Tibial artery (tissue), 4 donors: ENCODE results near the gene EREG.

Source experiments
- DNase-seq, 2 donors: peaks; one replicate each; pipeline ENCODE4 v3.0.0-alpha.2; 2019
- H3K27ac ChIP-seq, 2 donors: fragments of 200-600 bp; sonication (generic) in 1 of 2; 1 replicate in 1 of 2; 2 replicates in 1 of 2; pipeline ENCODE4 v1.5.1; 2018 to 2019; ENCODE audit warnings: mild to moderate bottlenecking in 1 of 2
- H3K27me3 ChIP-seq, 2 donors: fragments of 200-600 bp; sonication (generic) in 1 of 2; one replicate each; pipeline versions ENCODE4 v1.5.1 to v1.6.0; 2016 to 2019
- H3K36me3 ChIP-seq, 3 donors: fragments of 200-600 bp; sonication (generic) in 2 of 3; one replicate each; pipeline ENCODE4 v1.5.1; 2016 to 2019; ENCODE audit warnings: mild to moderate bottlenecking in 2 of 3
- H3K4me1 ChIP-seq, 4 donors: fragments of 200-600 bp; sonication (generic) in 2 of 4; 1 replicate in 3 of 4; 2 replicates in 1 of 4; pipeline ENCODE4 v1.5.1; 2016 to 2019
- H3K4me3 ChIP-seq, 2 donors: fragments of 200-600 bp; sonication (generic) in 1 of 2; 1 replicate in 1 of 2; 2 replicates in 1 of 2; pipeline ENCODE4 v1.5.1; 2018 to 2019; ENCODE audit warnings: mild to moderate bottlenecking in 2 of 2
- H3K9me3 ChIP-seq, 3 donors: fragments of 200-600 bp; sonication (generic) in 1 of 3; one replicate each; pipeline ENCODE4 v1.5.1; 2016 to 2019
- CTCF ChIP-seq, 2 experiments: fragments of 200-600 bp in 1 of 2; fragments of 450-650 bp in 1 of 2; IDR thresholded peaks; one replicate each; pipeline ENCODE4 v1.5.1; 2017 to 2019; ENCODE audit warnings: antibody characterized with exemption in 2 of 2, mild to moderate bottlenecking in 1 of 2, moderate library complexity in 1 of 2
- intact Hi-C: fragments of 100-400 bp; cut with DNase I; formaldehyde crosslinking; loops from one replicate; pipeline ENCODE4 v1.15.0; 2023; ENCODE audit warnings: low total_unique reads

EREG gene

GRCh38 chr4:74378573-74378972 lies 13.6 kb downstream of the EREG start:
- H3K27me3 ChIP-seq: no peaks in the 10 kb centered on the region
- DNase-seq: no peak
- TF ChIP-seq CTCF (IDR thresholded peaks at IDR 0.05): no peak
- no peak overlapping the region for H3K4me3 ChIP-seq
- no peaks in the 10 kb centered on the region for H3K36me3 ChIP-seq
- H3K4me1 ChIP-seq: no peaks in the 10 kb centered on the region
- H3K9me3 ChIP-seq: no peaks in the 10 kb centered on the region
- intact Hi-C loops: loop anchor here (5.0 to 10.0 kb wide), 2 partner anchors 154 to 296 kb away; no protein-coding TSS in a partner anchor
- H3K27ac ChIP-seq: no peak overlapping the region

GRCh38 chr4:74379912-74380311 lies 15.0 kb downstream of the EREG start:
- no peaks in the 10 kb centered on the region for H3K36me3 ChIP-seq
- intact Hi-C loops: loop anchor here (5.0 to 10.0 kb wide), 2 partner anchors 152 to 295 kb away; no protein-coding TSS in a partner anchor
- H3K27ac ChIP-seq: no peak overlapping the region
- DNase-seq: no peak
- TF ChIP-seq CTCF (IDR thresholded peaks at IDR 0.05): no peak
- no peak overlapping the region for H3K4me3 ChIP-seq
- H3K27me3 ChIP-seq: no peaks in the 10 kb centered on the region
- H3K9me3 ChIP-seq: no peaks in the 10 kb centered on the region
- H3K4me1 ChIP-seq: no peaks in the 10 kb centered on the region

GRCh38 chr4:74385386-74385785 lies 20.4 kb downstream of the EREG start:
- intact Hi-C loops: no loop called here
- Histone ChIP-seq H3K4me1 (no peaks in the 10 kb centered on the region), H3K27me3 (no peaks in the 10 kb centered on the region), H3K27ac (no peak overlapping the region), H3K9me3 (no peaks in the 10 kb centered on the region), H3K4me3 (no peak overlapping the region), H3K36me3 (no peaks in the 10 kb centered on the region)
- TF ChIP-seq CTCF (IDR thresholded peaks at IDR 0.05): no peak
- DNase-seq: no peak

GRCh38 chr4:74386159-74386558 lies 21.2 kb downstream of the EREG start:
- Histone ChIP-seq H3K9me3 (no peaks in the 10 kb centered on the region), H3K4me1 (no peaks in the 10 kb centered on the region), H3K36me3 (no peaks in the 10 kb centered on the region), H3K4me3 (no peak overlapping the region), H3K27ac (no peak overlapping the region), H3K27me3 (no peaks in the 10 kb centered on the region)
- no peak for TF ChIP-seq CTCF (IDR thresholded peaks at IDR 0.05)
- no peak for DNase-seq
- intact Hi-C loops: no loop called here

GRCh38 chr4:74387790-74388189 lies 22.8 kb downstream of the EREG start:
- Histone ChIP-seq H3K36me3 (no peaks in the 10 kb centered on the region), H3K27ac (no peak overlapping the region), H3K4me1 (no peaks in the 10 kb centered on the region), H3K9me3 (no peaks in the 10 kb centered on the region), H3K4me3 (no peak overlapping the region), H3K27me3 (no peaks in the 10 kb centered on the region)
- no peak for TF ChIP-seq CTCF (IDR thresholded peaks at IDR 0.05)
- no peak for DNase-seq
- intact Hi-C loops: no loop called here

GRCh38 chr4:74389494-74389893 lies 24.5 kb downstream of the EREG start:
- Histone ChIP-seq H3K36me3 (no peaks in the 10 kb centered on the region), H3K27ac (no peak overlapping the region), H3K9me3 (no peaks in the 10 kb centered on the region), H3K27me3 (no peaks in the 10 kb centered on the region), H3K4me3 (no peak overlapping the region), H3K4me1 (no peaks in the 10 kb centered on the region)
- intact Hi-C loops: no loop called here
- DNase-seq: no peak
- no peak for TF ChIP-seq CTCF (IDR thresholded peaks at IDR 0.05)
